ENCODE measurements around the gene TMX4. TPM values are rescaled to one million over a fixed set of nuclear protein-coding genes. Genes with fewer than 3 reads are reported as not detected.

TMX4 gene
- total RNA-seq, 1 experiment from 2014 or later, result 12.0 TPM

DNA sequence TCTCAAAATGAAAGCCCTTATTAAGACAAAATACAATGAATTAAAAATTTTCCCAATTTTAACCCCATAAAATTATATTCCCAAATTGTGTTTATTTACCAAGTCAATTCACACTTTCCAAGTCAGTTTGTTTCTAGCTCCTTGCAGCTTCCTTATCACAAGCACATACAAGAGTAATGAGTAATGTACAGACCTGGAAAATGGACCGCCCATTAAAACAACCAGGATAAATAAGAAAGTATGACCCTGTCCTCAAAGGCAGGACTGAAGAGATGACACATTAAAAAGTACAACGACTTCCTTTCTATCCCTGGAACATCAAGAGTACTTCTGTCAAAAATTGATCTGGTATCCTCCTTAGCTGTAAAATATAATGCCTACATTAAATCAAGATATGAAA is 47.1 kb upstream of the TMX4 start:
- Histone ChIP-seq H3K4me2 (ENCODE audit: low read length) (no peak overlapping the region), H3K27me3 (ENCODE audit: insufficient read depth, low read length) (no peaks in the 10 kb centered on the region), H3K4me1 (ENCODE audit: control insufficient read depth in 1 of 2, insufficient read depth in 2 of 2, low read length in 2 of 2) (no peaks in the 10 kb centered on the region), H3K27ac (ENCODE audit: low read depth, low read length) (no peak overlapping the region), H4K20me1 (ENCODE audit: insufficient read depth) (no peaks in the 10 kb centered on the region), H3K9ac (ENCODE audit: low read length) (no peak overlapping the region), H3K4me3 (replicated peaks in 1 of 2; ENCODE audit: low read depth in 1 of 2, low read length in 2 of 2) (no peak overlapping the region), H3K79me2 (ENCODE audit: insufficient read depth, low read length) (no peaks in the 10 kb centered on the region), H2AFZ (ENCODE audit: low read depth, low read length, poor library complexity, severe bottlenecking) (no peak overlapping the region), H3K9me2 (ENCODE audit: insufficient read depth) (no peaks in the 10 kb centered on the region), H3K36me3 (ENCODE audit: control insufficient read depth in 1 of 2, insufficient read depth in 2 of 2, low read length in 2 of 2) (no peaks in the 10 kb centered on the region), H3K9me3 (ENCODE audit: control insufficient read depth in 1 of 2, insufficient read depth in 1 of 2, low read depth in 1 of 2, low read length in 2 of 2) (no peaks in the 10 kb centered on the region)
- TF ChIP-seq FOSL1 (IDR thresholded peaks at IDR 0.05; ENCODE audit: low read depth) (no peak), RAD21 (IDR thresholded peaks at IDR 0.05; ENCODE audit: low read depth) (no peak), ZFX (IDR thresholded peaks at IDR 0.05) (no peak), SIN3A (IDR thresholded peaks at IDR 0.05; ENCODE audit: low read depth) (no peak), SRF (IDR thresholded peaks at IDR 0.05; ENCODE audit: low read depth) (no peak), POLR2A (IDR thresholded peaks at IDR 0.05; ENCODE audit: borderline replicate concordance, extremely low read depth, insufficient read depth, insufficient read length) (no peak), EZH2phosphoT487 (IDR thresholded peaks at IDR 0.05; ENCODE audit: borderline replicate concordance) (no peak), EZH2 (IDR thresholded peaks at IDR 0.05) (no peak), CEBPB (IDR thresholded peaks at IDR 0.05; ENCODE audit: low read depth) (no peak), YY1 (IDR thresholded peaks at IDR 0.05; ENCODE audit: extremely low read depth, insufficient replicate concordance, low read depth, low read length) (no peak), JUND (IDR thresholded peaks at IDR 0.05) (no peak)
- TF ChIP-seq, protein P1, sequence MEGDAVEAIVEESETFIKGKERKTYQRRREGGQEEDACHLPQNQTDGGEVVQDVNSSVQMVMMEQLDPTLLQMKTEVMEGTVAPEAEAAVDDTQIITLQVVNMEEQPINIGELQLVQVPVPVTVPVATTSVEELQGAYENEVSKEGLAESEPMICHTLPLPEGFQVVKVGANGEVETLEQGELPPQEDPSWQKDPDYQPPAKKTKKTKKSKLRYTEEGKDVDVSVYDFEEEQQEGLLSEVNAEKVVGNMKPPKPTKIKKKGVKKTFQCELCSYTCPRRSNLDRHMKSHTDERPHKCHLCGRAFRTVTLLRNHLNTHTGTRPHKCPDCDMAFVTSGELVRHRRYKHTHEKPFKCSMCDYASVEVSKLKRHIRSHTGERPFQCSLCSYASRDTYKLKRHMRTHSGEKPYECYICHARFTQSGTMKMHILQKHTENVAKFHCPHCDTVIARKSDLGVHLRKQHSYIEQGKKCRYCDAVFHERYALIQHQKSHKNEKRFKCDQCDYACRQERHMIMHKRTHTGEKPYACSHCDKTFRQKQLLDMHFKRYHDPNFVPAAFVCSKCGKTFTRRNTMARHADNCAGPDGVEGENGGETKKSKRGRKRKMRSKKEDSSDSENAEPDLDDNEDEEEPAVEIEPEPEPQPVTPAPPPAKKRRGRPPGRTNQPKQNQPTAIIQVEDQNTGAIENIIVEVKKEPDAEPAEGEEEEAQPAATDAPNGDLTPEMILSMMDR (IDR thresholded peaks at IDR 0.05 in 2 of 3, conservative IDR thresholded peaks at IDR 0.05 in 1 of 3; ENCODE audit: borderline replicate concordance in 1 of 3, insufficient read depth in 1 of 3, low read depth in 2 of 3, low read length in 2 of 3), result no peak
- TF ChIP-seq, protein P2, sequence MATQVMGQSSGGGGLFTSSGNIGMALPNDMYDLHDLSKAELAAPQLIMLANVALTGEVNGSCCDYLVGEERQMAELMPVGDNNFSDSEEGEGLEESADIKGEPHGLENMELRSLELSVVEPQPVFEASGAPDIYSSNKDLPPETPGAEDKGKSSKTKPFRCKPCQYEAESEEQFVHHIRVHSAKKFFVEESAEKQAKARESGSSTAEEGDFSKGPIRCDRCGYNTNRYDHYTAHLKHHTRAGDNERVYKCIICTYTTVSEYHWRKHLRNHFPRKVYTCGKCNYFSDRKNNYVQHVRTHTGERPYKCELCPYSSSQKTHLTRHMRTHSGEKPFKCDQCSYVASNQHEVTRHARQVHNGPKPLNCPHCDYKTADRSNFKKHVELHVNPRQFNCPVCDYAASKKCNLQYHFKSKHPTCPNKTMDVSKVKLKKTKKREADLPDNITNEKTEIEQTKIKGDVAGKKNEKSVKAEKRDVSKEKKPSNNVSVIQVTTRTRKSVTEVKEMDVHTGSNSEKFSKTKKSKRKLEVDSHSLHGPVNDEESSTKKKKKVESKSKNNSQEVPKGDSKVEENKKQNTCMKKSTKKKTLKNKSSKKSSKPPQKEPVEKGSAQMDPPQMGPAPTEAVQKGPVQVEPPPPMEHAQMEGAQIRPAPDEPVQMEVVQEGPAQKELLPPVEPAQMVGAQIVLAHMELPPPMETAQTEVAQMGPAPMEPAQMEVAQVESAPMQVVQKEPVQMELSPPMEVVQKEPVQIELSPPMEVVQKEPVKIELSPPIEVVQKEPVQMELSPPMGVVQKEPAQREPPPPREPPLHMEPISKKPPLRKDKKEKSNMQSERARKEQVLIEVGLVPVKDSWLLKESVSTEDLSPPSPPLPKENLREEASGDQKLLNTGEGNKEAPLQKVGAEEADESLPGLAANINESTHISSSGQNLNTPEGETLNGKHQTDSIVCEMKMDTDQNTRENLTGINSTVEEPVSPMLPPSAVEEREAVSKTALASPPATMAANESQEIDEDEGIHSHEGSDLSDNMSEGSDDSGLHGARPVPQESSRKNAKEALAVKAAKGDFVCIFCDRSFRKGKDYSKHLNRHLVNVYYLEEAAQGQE (IDR thresholded peaks at IDR 0.05; ENCODE audit: low read depth), result no peak
- TF ChIP-seq, protein P3, sequence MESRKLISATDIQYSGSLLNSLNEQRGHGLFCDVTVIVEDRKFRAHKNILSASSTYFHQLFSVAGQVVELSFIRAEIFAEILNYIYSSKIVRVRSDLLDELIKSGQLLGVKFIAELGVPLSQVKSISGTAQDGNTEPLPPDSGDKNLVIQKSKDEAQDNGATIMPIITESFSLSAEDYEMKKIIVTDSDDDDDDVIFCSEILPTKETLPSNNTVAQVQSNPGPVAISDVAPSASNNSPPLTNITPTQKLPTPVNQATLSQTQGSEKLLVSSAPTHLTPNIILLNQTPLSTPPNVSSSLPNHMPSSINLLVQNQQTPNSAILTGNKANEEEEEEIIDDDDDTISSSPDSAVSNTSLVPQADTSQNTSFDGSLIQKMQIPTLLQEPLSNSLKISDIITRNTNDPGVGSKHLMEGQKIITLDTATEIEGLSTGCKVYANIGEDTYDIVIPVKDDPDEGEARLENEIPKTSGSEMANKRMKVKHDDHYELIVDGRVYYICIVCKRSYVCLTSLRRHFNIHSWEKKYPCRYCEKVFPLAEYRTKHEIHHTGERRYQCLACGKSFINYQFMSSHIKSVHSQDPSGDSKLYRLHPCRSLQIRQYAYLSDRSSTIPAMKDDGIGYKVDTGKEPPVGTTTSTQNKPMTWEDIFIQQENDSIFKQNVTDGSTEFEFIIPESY (IDR thresholded peaks at IDR 0.05; ENCODE audit: extremely low read depth, insufficient replicate concordance, low read length), result no peak
- TF ChIP-seq, protein P4, sequence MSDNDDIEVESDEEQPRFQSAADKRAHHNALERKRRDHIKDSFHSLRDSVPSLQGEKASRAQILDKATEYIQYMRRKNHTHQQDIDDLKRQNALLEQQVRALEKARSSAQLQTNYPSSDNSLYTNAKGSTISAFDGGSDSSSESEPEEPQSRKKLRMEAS (IDR thresholded peaks at IDR 0.05), result no peak
- POLR2A ChIA-PET, result no interaction called here
- no peak for ATAC-seq
- BruUV-seq (replicated peaks), result no TSS peak
- RAD21 ChIA-PET (ENCODE audit: low non-redundant PET in 1 of 2, low total read pairs in 2 of 2, uncharacterized antibody in 2 of 2, unreplicated experiment in 2 of 2), result interaction anchor here in 1 of 2 experiments (0.6 kb wide), 1 partner anchor 656 kb away, joined by 3 read pairs; no protein-coding TSS in a partner anchor
- no peak for DNase-seq (ENCODE audit: low read depth, low spot score)
- intact Hi-C loops (cut with micrococcal nuclease), result no loop called here
- CTCF ChIA-PET, result no interaction called here

All from HCT116 (cell line).